ENCODE data around the gene LGALS9. TPM values are rescaled to one million over a fixed set of nuclear protein-coding genes. Genes with fewer than 3 reads are reported as not detected.
"Not testable (repeated sequence)": the region's sequence is repeated elsewhere in the genome, so short reads cannot be mapped to it uniquely, and the experiment has no call there.

Gene LGALS9
- total and polyA plus RNA-seq, 2 experiments from 2014 or later = 0.48 to 0.73 TPM

GRCh38 chr17:27637818-27638217 lies 6.8 kb downstream of the LGALS9 start:
- H3K27ac Mint-ChIP-seq; H3K4me1 Mint-ChIP-seq; H3K4me1 ChIP-seq (ENCODE audit: insufficient read depth); H3K9me2 ChIP-seq (ENCODE audit: insufficient read depth); DNase-seq (ENCODE audit: low spot score); H3K27me3 ChIP-seq (ENCODE audit: insufficient read depth); H2AFZ ChIP-seq; H3K36me3 ChIP-seq (ENCODE audit: insufficient read depth); H3K79me2 ChIP-seq (replicated peaks; ENCODE audit: insufficient read depth); H3K4me2 ChIP-seq; H3K9me3 Mint-ChIP-seq; H3K4me3 Mint-ChIP-seq; H3K4me3 ChIP-seq; H3K36me3 Mint-ChIP-seq (ENCODE audit: low read depth); H3K27me3 Mint-ChIP-seq (ENCODE audit: insufficient read depth, low read depth, poor library complexity); H3F3A ChIP-seq (replicated peaks; ENCODE audit: low read depth); H3K27ac ChIP-seq (ENCODE audit: low read depth); H4K20me1 ChIP-seq (replicated peaks; ENCODE audit: insufficient read depth): not testable (repeated sequence)
- ATAC-seq = peak; percentile 28; the same call in 1 of the 3 replicates

DNA sequence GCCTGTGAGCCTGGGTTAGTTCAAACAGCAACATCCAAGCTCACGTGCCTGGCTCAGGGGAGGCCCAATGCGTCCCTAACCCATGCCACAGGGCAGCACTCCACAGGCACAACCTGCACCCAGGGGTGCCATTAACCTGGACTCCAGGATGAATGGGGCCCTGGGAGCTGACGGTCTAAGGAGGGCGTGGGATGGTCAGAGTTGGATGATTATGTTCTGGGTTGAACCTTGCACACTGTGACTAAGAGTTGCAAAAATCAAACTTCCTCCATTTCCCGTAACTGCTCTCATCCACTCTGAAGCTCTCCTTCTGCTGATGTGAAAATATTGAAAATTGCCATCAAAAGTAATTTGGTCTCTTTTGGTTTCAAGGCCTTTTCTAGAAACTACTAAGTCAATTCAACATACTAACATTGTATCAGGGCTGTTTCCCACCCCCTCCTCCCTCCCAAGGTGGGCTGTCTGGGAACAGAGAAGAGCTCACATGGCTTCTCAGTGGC lies 7.5 kb downstream of the LGALS9 start:
- H3K36me3 Mint-ChIP-seq (ENCODE audit: low read depth); H3K36me3 ChIP-seq (ENCODE audit: insufficient read depth); H3K4me1 ChIP-seq (ENCODE audit: insufficient read depth); H3K27ac ChIP-seq (ENCODE audit: low read depth); H3K4me1 Mint-ChIP-seq; H3K27ac Mint-ChIP-seq; H3K9me2 ChIP-seq (ENCODE audit: insufficient read depth); H2AFZ ChIP-seq; H3K79me2 ChIP-seq (replicated peaks; ENCODE audit: insufficient read depth); ATAC-seq; H3K27me3 ChIP-seq (ENCODE audit: insufficient read depth); DNase-seq (ENCODE audit: low spot score); H3K9me3 Mint-ChIP-seq; H3K4me3 Mint-ChIP-seq; H3K4me3 ChIP-seq; H3K4me2 ChIP-seq; H3K27me3 Mint-ChIP-seq (ENCODE audit: insufficient read depth, low read depth, poor library complexity); H4K20me1 ChIP-seq (replicated peaks; ENCODE audit: insufficient read depth); H3F3A ChIP-seq (replicated peaks; ENCODE audit: low read depth): not testable (repeated sequence)

DNA sequence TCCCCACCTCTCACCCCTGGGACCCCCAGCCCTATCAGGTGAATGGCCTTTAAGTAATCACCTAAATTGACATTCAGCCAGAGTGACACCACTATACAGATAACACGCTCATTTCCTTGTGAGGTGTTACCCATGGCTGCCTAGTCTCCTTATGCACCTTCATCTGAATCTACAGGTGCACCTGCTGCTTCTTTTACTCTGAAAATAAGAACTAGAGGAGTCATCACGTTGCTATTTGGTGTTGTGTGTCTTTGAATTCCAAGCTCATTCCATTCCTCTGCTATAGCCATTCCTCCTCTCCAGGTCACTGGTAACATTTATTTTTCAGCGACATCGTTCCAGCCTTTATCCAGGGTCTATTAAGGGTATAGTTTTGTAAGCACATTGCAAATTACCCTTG lies 9.8 kb downstream of the LGALS9 start:
- Histone ChIP-seq H3K36me3 (ENCODE audit: insufficient read depth) (no peaks in the 10 kb centered on the region), H3F3A (replicated peaks; ENCODE audit: low read depth) (no peaks in the 10 kb centered on the region), H3K4me3 (no peak overlapping the region), H2AFZ (no peak overlapping the region), H3K27me3 (ENCODE audit: insufficient read depth) (no peaks in the 10 kb centered on the region), H3K4me1 (ENCODE audit: insufficient read depth) (no peaks in the 10 kb centered on the region), H3K79me2 (replicated peaks; ENCODE audit: insufficient read depth) (no peaks in the 10 kb centered on the region), H4K20me1 (replicated peaks; ENCODE audit: insufficient read depth) (no peaks in the 10 kb centered on the region), H3K9me2 (ENCODE audit: insufficient read depth) (no peaks in the 10 kb centered on the region), H3K27ac (ENCODE audit: low read depth) (no peak overlapping the region), H3K4me2 (no peak overlapping the region)
- Mint-ChIP-seq H3K4me3 (no peak overlapping the region), H3K27me3 (ENCODE audit: insufficient read depth, low read depth, poor library complexity) (peaks cover 1% of the 10 kb centered on the region), H3K27ac (no peak overlapping the region), H3K4me1 (peaks cover 2% of the 10 kb centered on the region), H3K9me3 (no peaks in the 10 kb centered on the region), H3K36me3 (ENCODE audit: low read depth) (no peaks in the 10 kb centered on the region; the same call in 2 of the 3 replicates)
- no peak for ATAC-seq
- DNase-seq (ENCODE audit: low spot score) = no peak
- TF ChIP-seq CREB1 (CRISPR knock-in tag; IDR thresholded peaks at IDR 0.05; ENCODE audit: low read depth) (no peak), ZNF331 (CRISPR knock-in tag; IDR thresholded peaks at IDR 0.05; ENCODE audit: low read depth) (no peak), STAT1 (IDR thresholded peaks at IDR 0.05; ENCODE audit: unreplicated experiment) (no peak), JUNB (IDR thresholded peaks at IDR 0.05; ENCODE audit: unreplicated experiment) (no peak), EZH2 (IDR thresholded peaks at IDR 0.05; ENCODE audit: low read depth, unreplicated experiment) (no peak), EZH2phosphoT487 (IDR thresholded peaks at IDR 0.05; ENCODE audit: unreplicated experiment) (no peak), NANOG (IDR thresholded peaks at IDR 0.05; ENCODE audit: borderline replicate concordance) (no peak), POLR2AphosphoS5 (IDR thresholded peaks at IDR 0.05; ENCODE audit: low read depth) (no peak), ZNF114 (CRISPR knock-in tag; IDR thresholded peaks at IDR 0.05) (no peak), ETS1 (IDR thresholded peaks at IDR 0.05) (no peak)
- TF ChIP-seq, protein P1, sequence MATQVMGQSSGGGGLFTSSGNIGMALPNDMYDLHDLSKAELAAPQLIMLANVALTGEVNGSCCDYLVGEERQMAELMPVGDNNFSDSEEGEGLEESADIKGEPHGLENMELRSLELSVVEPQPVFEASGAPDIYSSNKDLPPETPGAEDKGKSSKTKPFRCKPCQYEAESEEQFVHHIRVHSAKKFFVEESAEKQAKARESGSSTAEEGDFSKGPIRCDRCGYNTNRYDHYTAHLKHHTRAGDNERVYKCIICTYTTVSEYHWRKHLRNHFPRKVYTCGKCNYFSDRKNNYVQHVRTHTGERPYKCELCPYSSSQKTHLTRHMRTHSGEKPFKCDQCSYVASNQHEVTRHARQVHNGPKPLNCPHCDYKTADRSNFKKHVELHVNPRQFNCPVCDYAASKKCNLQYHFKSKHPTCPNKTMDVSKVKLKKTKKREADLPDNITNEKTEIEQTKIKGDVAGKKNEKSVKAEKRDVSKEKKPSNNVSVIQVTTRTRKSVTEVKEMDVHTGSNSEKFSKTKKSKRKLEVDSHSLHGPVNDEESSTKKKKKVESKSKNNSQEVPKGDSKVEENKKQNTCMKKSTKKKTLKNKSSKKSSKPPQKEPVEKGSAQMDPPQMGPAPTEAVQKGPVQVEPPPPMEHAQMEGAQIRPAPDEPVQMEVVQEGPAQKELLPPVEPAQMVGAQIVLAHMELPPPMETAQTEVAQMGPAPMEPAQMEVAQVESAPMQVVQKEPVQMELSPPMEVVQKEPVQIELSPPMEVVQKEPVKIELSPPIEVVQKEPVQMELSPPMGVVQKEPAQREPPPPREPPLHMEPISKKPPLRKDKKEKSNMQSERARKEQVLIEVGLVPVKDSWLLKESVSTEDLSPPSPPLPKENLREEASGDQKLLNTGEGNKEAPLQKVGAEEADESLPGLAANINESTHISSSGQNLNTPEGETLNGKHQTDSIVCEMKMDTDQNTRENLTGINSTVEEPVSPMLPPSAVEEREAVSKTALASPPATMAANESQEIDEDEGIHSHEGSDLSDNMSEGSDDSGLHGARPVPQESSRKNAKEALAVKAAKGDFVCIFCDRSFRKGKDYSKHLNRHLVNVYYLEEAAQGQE (IDR thresholded peaks at IDR 0.05; ENCODE audit: unreplicated experiment) = no peak
- TF ChIP-seq, protein P2, sequence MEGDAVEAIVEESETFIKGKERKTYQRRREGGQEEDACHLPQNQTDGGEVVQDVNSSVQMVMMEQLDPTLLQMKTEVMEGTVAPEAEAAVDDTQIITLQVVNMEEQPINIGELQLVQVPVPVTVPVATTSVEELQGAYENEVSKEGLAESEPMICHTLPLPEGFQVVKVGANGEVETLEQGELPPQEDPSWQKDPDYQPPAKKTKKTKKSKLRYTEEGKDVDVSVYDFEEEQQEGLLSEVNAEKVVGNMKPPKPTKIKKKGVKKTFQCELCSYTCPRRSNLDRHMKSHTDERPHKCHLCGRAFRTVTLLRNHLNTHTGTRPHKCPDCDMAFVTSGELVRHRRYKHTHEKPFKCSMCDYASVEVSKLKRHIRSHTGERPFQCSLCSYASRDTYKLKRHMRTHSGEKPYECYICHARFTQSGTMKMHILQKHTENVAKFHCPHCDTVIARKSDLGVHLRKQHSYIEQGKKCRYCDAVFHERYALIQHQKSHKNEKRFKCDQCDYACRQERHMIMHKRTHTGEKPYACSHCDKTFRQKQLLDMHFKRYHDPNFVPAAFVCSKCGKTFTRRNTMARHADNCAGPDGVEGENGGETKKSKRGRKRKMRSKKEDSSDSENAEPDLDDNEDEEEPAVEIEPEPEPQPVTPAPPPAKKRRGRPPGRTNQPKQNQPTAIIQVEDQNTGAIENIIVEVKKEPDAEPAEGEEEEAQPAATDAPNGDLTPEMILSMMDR (conservative IDR thresholded peaks at IDR 0.05; ENCODE audit: low read depth in 2 of 2) = no peak
